Retinal pigment epithelial cell (primary cell): ENCODE results near the gene CLPTM1L.
"Not testable (repeated sequence)": the region's sequence is repeated elsewhere in the genome, so short reads cannot be mapped to it uniquely, and the experiment has no call there.

Experiments used
- DNase-seq: peaks from one replicate; pipeline ENCODE4 v3.0.0-alpha.2; 2010; ENCODE audit warnings: low read depth
- H3K4me3 ChIP-seq: 2 replicates; pipeline ENCODE4 v1.5.1; 2011; ENCODE audit warnings: mild to moderate bottlenecking, low read length, control low read depth, moderate library complexity
- CTCF ChIP-seq: conservative IDR thresholded peaks from 2 replicates; pipeline ENCODE4 v1.5.1; 2011; ENCODE audit warnings: low read depth, low read length, control low read depth, inconsistent platforms

CLPTM1L gene

GRCh38 chr5:1276930-1277329, 68.0 kb downstream of the CLPTM1L start:
- TF ChIP-seq CTCF, result no peak
- no peak for DNase-seq

DNA sequence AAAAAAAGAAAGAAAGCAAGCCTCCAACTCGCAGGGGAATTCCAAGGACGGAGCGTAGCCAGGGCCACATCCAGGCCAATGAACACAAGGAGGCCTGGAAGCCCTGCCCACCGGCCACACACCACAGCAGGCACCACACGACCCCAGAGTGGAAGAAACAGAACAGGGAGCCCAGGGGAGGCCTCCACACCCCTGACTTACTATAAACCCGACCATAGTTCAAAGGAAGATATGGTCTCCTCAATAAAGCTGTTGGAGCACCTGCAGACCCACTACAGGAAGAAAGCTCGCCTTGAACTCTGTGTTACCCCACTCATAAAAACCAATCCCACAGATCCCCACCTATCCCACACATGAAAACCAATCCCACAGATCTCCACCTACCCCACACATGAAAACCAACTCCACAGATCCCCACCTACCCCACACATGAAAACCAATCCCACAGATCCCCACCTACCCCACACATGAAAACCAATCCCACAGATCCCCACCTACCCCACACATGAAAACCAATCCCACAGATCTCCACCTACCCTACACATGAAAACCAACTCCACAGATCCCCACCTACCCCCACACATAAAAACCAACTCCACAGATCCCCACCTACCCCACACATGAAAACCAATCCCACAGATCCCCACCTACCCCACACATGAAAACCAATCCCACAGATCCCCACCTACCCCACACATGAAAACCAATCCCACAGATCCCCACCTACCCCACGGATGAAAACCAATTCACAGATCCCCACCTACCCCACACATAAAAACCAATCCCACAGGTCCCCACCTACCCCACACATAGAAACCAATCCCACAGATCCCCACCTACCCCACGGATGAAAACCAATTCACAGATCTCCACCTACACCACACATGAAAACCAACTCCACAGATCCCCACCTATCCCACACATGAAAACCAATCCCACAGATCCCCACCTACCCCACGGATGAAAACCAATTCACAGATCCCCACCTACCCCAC, 69.2 kb downstream of the CLPTM1L start:
- not testable (repeated sequence) for DNase-seq, H3K4me3 ChIP-seq

More at GRCh38 chr5:1276930-1277329, 68.0 kb downstream of the CLPTM1L start:
- H3K4me3 ChIP-seq, result no peak overlapping the region

- no peak for TF ChIP-seq CTCF
- no peak overlapping the region for H3K4me3 ChIP-seq
- no peak for DNase-seq
Measured at GRCh38 chr5:1274471-1274870, 70.4 kb downstream of the CLPTM1L start.

GRCh38 chr5:1273745-1274144, 71.2 kb downstream of the CLPTM1L start:
- no peak overlapping the region for H3K4me3 ChIP-seq
- no peak for DNase-seq
- no peak for TF ChIP-seq CTCF

DNA sequence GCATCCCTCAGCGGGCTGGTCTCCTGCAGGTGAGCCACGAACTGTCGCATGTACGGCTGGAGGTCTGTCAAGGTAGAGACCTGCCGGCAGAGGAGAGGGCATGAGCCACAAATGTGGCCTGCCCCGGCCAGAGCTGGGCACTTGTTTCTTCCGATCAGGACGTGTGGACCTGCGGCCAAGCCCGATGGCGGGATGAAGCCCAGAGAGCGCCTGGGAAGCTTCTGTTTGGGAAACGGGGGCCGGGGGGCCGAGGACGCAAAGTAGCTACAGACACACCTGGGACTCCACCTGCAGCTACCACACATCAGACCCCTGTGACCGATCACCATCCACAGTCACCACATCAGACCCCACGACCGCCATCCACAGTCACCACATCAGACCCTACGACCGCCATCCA, 72.7 kb downstream of the CLPTM1L start:
- no peak for DNase-seq
- H3K4me3 ChIP-seq, result no peak overlapping the region
- no peak for TF ChIP-seq CTCF

DNA sequence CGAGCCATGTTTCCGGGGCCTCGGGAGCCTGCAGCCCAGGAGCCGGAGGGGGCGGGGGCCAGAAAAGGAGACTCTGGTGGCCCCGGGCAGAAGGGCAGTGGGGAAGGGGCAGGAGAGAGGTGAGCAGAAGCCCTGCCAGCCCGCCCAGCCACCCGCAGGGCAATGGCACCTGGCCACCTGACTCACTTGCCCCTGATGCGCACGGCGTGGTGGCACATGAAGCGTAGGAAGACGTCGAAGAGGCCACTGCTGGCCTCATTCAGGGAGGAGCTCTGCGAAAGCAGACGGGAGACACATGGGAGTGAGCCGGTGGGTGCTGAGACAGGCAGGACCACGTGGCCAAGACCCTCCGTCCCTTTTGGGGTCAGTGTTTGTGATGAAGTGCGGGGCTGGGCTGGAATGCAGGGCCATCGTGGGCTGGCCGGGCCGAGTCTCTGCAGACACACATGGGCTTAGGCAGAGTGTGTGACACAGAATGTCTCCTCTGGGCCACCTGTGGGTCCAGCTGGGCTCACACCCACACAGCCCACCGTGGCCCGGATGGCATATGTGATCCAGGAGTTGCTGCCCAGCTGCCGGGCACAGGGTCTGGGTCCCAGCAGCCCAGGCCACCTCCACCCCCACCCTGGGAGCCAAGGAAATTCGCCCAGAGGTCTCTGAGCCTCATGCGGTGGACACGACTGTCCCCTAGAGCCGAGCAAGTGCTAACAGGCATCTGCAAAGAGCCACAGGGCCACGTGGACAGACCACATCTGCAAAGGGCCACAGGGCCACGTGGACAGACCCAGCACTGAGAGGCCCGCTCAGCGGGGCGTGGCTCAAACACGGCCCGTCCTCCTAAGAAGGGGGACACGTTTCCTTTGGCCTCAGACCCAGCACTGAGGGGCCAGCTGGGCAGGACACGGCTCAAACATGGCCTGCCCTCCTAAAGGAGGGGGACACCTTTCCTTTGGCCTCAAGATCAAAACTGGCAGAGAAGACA, 73.7 kb downstream of the CLPTM1L start:
- no peak for DNase-seq
- H3K4me3 ChIP-seq, result no peak overlapping the region
- no peak for TF ChIP-seq CTCF

DNA sequence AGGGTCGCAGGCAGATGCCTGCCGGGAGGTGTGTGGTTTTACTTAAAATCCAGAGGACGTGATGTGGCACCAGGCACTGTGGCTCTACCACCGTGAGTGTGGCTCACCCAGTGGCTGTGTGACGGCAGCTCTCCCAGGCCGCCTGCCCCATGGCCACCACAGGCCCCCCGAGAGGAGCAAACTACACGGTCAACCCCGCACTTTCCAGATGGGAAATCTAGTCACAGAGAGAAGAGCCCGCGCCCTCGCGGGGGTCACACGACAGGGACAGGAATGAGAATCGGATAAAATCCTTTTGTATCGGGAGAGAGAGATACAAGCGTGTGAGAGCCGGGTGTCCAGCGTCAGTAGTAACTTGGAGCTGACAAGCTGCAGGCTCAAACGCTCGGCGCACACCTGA, 74.5 kb downstream of the CLPTM1L start:
- DNase-seq, result no peak
- no peak overlapping the region for H3K4me3 ChIP-seq
- no peak for TF ChIP-seq CTCF
